Ishikawa (cell line): Measurements from ENCODE around the gene LRFN3.

Experiments used
- CEBPB ChIP-seq: IDR thresholded peaks from 2 replicates; pipeline ENCODE4 v1.6.1; 2012
- EP300 ChIP-seq: IDR thresholded peaks from 2 replicates; pipeline ENCODE4 v1.6.1; 2012; ENCODE audit warnings: borderline replicate concordance
- TAF1 ChIP-seq: IDR thresholded peaks from 2 replicates; pipeline ENCODE4 v1.6.1; 2012; ENCODE audit warnings: low read depth, mild to moderate bottlenecking
- ZBTB7A ChIP-seq: IDR thresholded peaks from 2 replicates; pipeline ENCODE4 v1.6.1; 2012; ENCODE audit warnings: low read depth
- TF ChIP-seq, protein P1 (sequence below): IDR thresholded peaks from 2 replicates; pipeline ENCODE4 v1.6.1; 2012; ENCODE audit warnings: low read depth, mild to moderate bottlenecking

DNA sequence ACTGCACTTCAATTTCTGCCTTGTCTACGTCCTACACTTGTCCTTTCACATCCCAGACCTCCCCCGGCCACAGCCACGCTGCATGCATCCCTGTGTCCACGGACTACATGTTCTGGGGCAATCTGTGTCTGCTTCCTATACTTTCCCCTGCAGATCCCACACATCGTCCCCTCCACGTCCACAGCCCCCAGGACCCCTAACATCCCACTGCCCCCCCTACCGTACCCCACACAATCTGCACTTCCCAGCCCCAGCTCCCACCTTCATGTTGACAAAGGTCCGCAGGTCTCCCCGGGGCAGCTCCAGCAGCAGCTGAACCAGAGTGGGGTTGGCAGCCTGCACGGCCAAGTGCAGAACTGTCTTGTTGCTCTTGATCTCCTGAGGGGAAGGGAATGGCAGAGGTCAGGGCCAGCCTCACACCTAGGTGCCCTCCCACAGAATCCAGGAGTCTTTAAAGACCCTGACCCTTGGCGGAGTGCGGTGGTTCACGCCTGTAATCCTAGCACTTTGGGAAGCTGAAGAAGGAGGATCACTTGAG, 46.0 kb upstream of the LRFN3 start:
- TF ChIP-seq, protein P1, sequence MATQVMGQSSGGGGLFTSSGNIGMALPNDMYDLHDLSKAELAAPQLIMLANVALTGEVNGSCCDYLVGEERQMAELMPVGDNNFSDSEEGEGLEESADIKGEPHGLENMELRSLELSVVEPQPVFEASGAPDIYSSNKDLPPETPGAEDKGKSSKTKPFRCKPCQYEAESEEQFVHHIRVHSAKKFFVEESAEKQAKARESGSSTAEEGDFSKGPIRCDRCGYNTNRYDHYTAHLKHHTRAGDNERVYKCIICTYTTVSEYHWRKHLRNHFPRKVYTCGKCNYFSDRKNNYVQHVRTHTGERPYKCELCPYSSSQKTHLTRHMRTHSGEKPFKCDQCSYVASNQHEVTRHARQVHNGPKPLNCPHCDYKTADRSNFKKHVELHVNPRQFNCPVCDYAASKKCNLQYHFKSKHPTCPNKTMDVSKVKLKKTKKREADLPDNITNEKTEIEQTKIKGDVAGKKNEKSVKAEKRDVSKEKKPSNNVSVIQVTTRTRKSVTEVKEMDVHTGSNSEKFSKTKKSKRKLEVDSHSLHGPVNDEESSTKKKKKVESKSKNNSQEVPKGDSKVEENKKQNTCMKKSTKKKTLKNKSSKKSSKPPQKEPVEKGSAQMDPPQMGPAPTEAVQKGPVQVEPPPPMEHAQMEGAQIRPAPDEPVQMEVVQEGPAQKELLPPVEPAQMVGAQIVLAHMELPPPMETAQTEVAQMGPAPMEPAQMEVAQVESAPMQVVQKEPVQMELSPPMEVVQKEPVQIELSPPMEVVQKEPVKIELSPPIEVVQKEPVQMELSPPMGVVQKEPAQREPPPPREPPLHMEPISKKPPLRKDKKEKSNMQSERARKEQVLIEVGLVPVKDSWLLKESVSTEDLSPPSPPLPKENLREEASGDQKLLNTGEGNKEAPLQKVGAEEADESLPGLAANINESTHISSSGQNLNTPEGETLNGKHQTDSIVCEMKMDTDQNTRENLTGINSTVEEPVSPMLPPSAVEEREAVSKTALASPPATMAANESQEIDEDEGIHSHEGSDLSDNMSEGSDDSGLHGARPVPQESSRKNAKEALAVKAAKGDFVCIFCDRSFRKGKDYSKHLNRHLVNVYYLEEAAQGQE = no peak
- TF ChIP-seq ZBTB7A = no peak
- TF ChIP-seq TAF1 = no peak
- TF ChIP-seq CEBPB = no peak
- no peak for TF ChIP-seq EP300
